PC-3 (cell line): ENCODE measurements around the gene ACSM3.

Source experiments
- CTCF ChIP-seq: fragments of 300-600 bp; sonication (generic); conservative IDR thresholded peaks from 2 replicates; pipeline ENCODE4 v1.5.1; 2017; ENCODE audit warnings: antibody characterized with exemption, low read depth, mild to moderate bottlenecking, low read length
- EZH2 ChIP-seq: fragments of 300-600 bp; sonication (generic); IDR thresholded peaks from one replicate; pipeline ENCODE4 v1.6.1; 2017; ENCODE audit warnings: antibody characterized with exemption, mild to moderate bottlenecking, low read length; ENCODE audit not compliant: unreplicated experiment

GRCh38 chr16:20720251-20720650 is 43.6 kb upstream of the ACSM3 start:
- TF ChIP-seq CTCF (no peak), EZH2 (no peak)
